ENCODE data around the gene ADAMTS15.
"Not testable (repeated sequence)": the region's sequence is repeated elsewhere in the genome, so short reads cannot be mapped to it uniquely, and the experiment has no call there.

Gene ADAMTS15

DNA sequence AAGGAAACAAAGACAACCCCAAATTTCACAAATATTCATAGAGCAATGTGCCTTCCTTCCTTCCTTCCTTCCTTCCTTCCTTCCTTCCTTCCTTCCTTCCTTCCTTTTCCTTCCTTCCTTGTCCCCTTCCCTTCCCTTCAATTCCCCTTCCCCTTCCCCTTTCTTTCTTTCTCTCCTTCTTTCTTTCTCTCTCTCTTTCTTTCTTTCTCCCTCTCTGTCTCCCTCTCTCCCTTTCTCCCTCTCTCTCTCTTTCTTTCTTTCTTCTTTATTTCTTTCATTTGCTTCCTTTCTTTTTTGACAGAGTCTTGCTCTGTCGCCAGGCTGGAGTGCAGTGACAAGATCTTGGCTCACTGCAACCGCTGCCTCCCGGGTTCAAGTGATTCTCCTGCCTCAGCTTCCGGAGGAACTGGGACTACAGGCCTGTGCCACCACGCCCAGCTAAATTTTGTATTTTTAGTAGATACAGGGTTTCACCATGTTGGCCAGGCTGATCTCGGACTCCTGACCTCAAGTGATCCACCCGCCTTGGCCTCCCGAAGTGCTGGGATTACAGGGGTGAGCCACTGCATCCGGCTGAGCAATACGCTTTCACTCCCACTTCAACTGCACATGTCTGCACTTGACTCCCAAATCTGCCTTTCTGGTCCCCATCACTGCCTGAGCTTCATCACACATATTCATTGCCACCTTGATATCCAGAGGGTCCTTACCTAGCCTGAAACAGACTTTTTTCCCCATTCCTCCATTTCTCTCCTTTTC, 9.9 kb upstream of the ADAMTS15 start:
- not testable (repeated sequence) for DNase-seq

DNA sequence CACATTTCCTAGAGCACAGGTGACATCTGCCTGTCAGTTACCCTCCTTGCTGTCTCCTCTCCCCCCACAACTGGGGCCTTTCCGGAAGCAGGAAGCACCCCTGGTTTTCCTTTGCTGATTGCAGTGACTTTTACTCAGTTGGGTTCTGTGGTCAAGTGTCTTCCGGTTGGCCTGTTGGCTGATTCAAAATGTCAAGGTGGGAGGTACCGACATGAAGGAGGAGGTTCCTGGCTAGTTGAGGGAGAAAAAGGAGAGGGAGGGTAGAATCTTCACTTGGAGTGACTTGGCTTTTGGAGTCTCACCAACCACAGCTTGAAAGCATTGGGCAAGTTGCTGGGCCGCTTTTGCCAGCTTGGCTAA, 9.3 kb upstream of the ADAMTS15 start:
- DNase-seq, result no peak

GRCh38 chr11:130439876-130440275, 8.6 kb upstream of the ADAMTS15 start:
- DNase-seq, result no peak

DNA sequence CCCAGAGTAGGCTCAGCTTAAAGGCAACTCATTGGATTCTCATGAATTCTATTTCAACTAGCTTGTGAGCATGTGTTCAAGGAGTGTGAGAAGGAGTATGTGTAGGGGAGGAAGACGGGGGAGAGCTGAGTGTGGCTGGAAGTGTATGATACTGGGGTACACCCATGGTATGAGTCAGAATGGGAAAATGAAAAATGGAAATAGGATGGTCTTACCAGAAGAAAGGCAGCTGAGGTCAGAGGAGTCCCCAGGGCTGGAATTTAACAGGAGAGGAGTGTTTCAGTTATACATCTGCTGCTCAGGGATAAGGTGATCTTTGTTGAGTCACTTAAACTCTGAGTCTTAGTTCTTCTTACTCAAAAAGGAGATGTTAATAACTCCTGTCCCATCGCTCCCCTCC, 6.7 kb upstream of the ADAMTS15 start:
- no peak for DNase-seq

DNA sequence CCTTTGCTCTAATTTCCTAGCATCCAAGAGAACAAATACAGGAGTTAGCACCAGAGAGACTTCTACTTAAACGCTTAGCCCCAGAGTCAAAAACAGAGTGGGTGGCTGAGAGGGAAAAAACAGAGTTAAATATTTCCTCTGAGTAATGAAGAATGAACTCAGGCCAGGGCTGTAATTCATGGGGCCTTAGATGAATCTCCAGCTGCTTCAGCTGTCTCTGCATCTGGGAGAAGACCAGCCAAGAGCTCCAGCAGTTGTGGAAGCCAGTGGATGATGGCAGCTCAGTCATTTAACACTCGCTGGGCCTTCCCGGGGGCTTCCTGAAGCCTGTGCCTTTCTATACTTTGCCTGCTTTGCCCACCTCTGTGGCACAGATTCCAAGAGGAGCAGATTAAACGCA, 5.7 kb upstream of the ADAMTS15 start:
- DNase-seq, result no peak

- no peak for DNase-seq
These were observed 2.7 kb upstream of the ADAMTS15 start for GRCh38 chr11:130445788-130446187.

DNA sequence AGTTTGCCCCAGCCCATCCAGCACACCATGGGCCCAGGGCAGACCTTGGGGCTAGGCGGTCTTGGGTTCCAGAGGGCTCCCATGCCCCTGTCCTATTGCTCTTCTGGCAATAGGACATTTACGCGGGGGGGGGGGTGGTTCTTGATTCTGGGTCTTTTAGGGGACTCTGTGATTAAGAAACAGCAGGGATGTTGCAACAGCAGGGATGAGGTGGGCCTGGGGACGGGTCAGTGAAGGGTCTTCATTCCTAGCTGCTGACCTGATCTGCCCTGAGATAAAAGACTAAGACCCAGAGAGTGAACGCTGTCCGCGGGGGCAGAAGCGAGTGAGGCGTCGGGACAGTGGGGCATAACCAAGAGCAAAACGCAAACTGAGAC, 418 bp upstream of the ADAMTS15 start:
- DNase-seq, result no peak

- no peak for DNase-seq
These were observed 1.0 kb downstream of the ADAMTS15 start for GRCh38 chr11:130449310-130449990.

DNA sequence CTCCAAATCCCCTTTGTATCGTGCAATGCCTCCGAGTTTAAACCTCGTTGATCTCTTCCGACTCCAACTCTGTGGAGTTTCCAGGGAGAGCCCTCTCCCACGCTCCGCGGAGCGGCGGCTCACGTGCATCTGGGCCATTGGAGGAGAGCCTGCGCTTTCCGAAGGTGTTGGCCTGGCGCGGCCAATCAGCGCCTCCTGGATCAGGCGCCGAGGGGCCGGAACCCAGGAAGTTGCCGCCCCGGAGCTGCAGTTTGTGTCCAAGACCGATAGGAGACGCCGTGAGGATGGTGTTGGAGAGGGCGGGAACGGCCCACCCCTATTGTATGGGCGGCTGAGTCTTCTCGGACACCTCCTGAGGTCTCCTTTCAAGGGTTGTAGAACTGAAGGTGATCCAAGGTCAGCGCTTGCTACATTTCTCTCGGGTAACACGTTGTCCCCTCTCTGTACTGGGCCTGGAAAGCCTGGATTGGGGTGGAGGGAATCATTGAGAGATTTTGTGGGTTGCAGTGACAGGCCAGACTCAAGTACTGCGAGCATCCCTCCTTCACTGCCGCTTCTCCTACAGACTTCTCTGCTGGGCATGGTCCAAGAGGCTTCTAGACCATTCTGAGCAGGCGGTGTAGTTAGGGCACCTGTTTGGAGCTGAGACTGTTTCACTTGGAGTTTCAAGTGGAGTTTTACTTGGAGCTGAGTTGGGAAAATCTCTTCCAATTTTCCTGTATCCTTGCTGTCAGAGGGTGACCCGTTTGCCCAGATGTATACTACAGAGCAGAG, 1.7 kb downstream of the ADAMTS15 start:
- no peak for DNase-seq

DNA sequence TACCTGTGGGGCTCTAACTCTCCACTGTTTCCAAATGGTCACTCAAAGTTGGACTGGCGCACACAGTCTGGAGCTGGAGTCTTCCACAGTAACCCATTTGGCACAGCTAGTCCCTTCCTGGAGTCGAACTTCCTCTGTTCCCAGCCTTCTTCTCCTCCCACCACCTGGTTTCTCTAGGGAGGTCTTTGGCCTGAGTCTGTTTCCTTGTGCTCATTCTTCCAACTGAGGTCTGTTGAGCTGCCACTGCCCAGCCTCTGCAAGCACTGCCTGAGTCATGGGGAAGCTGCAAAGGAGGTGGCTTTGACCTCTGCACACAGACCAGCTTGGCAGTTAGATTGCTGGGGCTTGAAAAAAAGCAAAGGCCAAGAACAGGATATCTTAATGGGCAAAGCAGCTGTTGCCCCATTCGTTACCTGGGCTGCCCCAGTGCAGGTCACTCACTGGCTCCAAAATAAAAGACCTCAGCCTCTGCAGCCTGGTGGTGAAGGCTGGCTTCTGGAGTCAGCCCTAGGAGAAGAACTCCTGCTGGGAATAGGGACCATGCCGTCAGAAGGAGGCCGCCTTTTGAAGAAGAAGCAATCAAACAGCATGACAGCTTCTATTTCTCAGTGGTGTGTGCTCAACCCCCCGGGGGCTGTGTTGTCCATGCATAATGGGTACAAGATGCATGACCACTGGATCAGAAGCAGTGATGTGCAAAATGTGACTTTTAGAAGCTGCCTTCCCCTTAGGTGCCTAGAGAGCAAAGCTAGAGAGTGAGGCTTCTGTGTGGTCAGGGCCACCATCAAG, 3.0 kb downstream of the ADAMTS15 start:
- no peak for DNase-seq

- no peak for DNase-seq
These were observed 3.7 kb downstream of the ADAMTS15 start for GRCh38 chr11:130452176-130452575.

- no peak for DNase-seq
These were observed 4.5 kb downstream of the ADAMTS15 start for GRCh38 chr11:130452940-130453339.

- DNase-seq, result no peak
These were observed 6.2 kb downstream of the ADAMTS15 start for GRCh38 chr11:130454491-130455252.

DNA sequence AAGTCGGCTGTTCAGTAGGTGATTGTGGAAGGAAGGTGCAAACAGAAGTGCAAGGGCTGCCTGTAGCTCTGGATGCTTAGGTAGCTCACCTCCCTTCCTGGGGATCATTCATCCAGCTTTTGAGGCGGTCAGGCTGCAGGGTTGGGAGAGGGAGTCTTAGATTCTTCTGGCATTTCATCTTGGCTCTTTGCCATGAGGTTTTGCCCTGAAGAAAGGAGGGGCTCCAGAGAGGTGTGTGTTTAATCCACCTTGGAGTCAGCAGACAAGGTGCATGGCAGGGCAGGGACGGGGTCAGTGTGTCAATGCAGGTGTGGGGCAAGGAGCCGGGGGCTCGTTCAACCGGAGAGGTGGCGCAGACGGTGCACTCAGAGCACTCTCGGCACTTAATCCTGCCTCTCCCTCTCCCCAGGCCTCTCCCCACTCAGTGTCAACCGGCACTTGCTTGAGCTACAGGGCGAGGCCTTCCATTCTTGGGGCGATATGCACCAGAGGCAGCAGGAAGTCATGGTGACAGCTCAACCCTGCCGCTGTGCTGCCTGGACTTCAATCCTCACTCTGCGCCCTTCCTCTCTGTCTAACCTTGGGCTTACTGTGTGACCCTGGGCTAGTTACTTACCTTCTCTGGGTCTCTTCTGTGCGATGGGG, 7.2 kb downstream of the ADAMTS15 start:
- DNase-seq, result no peak

DNA sequence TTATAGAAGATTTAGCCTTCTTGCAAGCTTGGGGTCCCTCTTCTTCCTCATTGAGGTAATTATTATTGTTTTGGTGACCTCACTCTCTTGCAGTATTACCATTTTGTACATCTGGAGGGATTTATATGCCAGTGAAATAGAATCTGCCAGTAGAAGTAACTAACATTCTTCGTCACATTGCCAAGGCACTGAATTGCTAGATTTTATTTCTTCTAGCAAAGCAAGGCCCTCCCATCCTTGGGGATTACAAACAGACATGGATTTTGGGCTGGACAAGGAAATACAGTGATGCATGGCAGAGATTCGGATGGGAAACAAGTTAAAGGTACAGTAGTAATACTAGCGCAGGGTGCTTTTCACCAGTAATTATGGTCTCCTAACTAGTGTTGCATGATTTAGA, 7.8 kb downstream of the ADAMTS15 start:
- no peak for DNase-seq

DNA sequence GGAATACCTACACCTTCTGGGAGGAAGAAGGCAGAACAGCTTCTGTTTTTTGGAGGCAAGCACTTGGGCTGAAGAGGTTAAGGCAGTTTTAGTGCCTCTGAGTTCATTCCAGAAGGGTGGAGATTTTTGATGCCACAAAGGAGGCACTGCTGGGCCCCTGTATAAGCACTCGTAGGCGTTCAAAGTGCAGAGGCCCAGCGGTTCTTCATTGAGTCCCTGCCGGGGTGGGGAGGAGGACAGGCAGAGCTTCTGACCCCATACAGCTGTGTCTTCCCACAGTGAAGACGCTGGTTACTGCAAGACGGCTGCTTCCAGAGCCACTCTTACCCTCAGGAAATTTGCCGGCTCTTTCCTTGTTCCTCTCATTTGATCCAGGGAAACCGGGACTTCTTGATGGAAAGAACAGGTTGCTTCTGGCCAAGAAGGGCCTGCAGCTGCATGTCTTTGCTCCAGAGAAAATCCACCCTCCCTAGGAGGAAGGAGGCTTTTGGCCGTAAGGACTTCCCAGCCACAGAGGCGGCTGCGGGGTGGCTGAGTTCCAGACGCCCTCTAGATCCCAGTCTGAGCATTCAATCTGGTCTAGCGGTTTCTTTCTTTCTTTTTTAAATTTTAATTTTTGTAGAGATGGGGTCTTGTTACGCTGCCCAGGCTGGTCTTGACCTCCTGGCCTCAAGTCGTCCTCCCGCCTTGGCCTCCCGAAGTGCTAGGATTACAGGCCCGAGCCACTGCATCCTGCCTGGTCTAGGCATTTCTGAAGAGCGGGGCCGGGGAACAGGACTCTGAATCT, 9.4 kb downstream of the ADAMTS15 start:
- DNase-seq, result no peak

DNA sequence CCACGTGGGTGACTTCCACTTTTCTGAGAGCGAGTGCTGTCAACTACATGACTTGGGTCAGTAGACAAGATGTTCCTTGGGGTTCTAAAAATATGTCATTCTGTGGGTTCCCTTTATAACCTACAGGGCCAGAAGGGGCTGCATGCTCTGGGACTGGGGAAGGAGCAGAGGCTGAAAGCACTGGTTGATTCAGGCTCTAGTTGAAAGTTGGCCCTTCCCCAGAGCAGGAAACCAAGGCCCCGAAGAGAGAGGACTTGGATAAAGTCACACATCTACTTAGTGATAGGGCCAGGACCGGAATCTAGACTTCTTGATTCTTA, 9.9 kb downstream of the ADAMTS15 start:
- no peak for DNase-seq

DNA sequence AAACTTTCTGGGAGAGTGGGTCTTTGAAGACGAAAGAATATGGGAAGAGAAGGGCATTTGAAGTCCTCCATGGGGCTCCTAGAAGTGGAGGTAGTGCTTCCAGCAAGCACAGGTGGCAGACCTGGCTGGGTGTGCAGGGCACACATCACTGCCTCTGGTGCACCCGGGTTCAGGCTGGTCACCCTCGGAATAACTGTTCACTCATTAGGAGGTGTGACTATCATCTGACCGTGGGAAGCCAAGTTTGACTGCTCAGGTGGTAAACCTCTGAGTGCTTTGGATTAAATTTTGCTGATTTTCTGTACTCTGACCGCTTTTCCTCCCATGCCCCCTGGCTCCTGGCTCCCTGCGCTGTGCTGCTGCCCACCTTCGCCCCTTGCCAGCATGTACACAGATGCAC, 11.1 kb downstream of the ADAMTS15 start:
- no peak for DNase-seq

DNA sequence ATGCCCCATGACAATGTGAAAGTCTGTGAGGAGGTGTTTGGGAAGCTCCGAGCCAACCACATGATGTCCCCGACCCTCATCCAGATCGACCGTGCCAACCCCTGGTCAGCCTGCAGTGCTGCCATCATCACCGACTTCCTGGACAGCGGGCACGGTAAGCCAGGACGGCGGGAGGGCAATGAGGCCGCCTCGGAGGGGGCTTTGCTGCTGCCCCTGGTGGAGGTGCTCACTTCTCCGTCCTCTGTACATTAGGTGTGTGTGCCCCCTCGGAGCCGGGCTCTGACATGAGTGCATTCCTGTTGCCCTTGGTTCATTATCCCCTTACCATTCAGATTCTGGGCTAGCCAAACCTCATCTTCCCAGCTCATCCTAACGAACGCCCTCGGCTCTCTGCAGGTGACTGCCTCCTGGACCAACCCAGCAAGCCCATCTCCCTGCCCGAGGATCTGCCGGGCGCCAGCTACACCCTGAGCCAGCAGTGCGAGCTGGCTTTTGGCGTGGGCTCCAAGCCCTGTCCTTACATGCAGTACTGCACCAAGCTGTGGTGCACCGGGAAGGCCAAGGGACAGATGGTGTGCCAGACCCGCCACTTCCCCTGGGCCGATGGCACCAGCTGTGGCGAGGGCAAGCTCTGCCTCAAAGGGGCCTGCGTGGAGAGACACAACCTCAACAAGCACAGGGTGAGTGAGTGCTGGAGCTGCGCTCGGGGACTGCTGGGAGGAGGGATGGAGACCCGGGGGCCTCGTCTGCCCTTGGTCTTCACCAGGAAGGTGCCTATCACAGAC, 13.8 kb downstream of the ADAMTS15 start:
- DNase-seq, result no peak

DNA sequence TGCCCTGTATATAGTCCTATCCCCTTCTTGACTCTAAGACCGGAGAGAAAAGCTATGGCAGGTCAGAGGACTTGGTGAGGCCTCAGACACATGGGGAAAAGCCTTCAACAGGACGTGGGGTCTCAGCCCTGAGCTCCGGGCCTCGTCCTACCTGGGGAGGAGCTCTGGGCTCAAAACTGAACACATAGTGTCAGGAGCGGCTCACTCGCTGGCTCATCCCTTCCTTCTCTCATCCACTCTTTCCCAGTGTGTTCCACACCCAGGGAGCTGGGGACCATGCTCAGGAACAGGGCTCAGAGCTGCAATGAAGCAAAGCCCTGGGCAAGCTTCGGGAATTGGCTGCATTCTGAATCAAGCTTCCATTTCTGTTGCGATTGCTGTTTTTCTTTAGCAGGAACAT, 14.5 kb downstream of the ADAMTS15 start:
- no peak for DNase-seq
